ENCODE results near the gene JAG1. TPM values are rescaled to one million over a fixed set of nuclear protein-coding genes. Genes with fewer than 3 reads are reported as not detected.

The JAG1 gene
- total and polyA plus RNA-seq, 2 donors from 2014 or later: 18.0 to 132 TPM

DNA sequence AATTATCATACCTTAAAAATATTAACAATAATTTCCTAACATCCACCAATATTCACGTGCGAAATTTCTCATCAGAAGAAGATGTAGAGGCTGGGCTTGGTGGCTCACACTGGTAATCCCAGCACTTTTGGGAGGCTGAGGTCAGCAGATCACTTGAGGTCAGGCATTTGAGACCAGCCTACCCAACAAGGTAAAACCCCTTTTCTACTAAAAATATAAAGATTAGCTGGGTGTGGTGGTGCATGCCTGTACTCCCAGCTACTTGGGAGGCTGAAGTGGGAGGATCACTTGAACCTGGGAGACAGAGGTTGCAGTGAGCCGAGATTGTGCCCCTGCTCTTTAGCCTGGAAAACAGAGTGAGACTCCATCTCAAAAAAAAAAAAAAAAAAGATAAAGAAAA is 36.1 kb upstream of the JAG1 start:
- no peaks in the 10 kb centered on the region for H3K9me3 ChIP-seq (ENCODE audit: control insufficient read depth in 2 of 3, insufficient read depth in 1 of 3, low read length in 3 of 3)
- no peaks in the 10 kb centered on the region for H3K27me3 ChIP-seq (ENCODE audit: control insufficient read depth, insufficient read depth, low read length)
- intact Hi-C loops (cut with DNase I): no loop called here
- H3K4me1 ChIP-seq (ENCODE audit: control insufficient read depth in 2 of 3, insufficient read depth in 2 of 3, low read depth in 1 of 3, low read length in 3 of 3): peaks cover 9 to 14% (median 13%) of the 10 kb centered on the region in 3 donors
- TF ChIP-seq, protein P1, sequence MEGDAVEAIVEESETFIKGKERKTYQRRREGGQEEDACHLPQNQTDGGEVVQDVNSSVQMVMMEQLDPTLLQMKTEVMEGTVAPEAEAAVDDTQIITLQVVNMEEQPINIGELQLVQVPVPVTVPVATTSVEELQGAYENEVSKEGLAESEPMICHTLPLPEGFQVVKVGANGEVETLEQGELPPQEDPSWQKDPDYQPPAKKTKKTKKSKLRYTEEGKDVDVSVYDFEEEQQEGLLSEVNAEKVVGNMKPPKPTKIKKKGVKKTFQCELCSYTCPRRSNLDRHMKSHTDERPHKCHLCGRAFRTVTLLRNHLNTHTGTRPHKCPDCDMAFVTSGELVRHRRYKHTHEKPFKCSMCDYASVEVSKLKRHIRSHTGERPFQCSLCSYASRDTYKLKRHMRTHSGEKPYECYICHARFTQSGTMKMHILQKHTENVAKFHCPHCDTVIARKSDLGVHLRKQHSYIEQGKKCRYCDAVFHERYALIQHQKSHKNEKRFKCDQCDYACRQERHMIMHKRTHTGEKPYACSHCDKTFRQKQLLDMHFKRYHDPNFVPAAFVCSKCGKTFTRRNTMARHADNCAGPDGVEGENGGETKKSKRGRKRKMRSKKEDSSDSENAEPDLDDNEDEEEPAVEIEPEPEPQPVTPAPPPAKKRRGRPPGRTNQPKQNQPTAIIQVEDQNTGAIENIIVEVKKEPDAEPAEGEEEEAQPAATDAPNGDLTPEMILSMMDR (IDR thresholded peaks at IDR 0.05; ENCODE audit: borderline replicate concordance, extremely low read depth, insufficient read depth): no peak
- H3K9ac ChIP-seq (ENCODE audit: low read length in 3 of 3): no peak overlapping the region
- peaks cover 0 to 2% (median 0%) of the 10 kb centered on the region in 3 donors for H3K36me3 ChIP-seq (ENCODE audit: control insufficient read depth in 2 of 3, insufficient read depth in 3 of 3, low read length in 3 of 3)
- FAIRE-seq (no peak), DNase-seq (no peak)
- no peak overlapping the region for H3K27ac ChIP-seq (ENCODE audit: low read depth in 2 of 2, low read length in 2 of 2)
- no peak overlapping the region for H3K4me3 ChIP-seq (ENCODE audit: low read length in 3 of 3)

DNA sequence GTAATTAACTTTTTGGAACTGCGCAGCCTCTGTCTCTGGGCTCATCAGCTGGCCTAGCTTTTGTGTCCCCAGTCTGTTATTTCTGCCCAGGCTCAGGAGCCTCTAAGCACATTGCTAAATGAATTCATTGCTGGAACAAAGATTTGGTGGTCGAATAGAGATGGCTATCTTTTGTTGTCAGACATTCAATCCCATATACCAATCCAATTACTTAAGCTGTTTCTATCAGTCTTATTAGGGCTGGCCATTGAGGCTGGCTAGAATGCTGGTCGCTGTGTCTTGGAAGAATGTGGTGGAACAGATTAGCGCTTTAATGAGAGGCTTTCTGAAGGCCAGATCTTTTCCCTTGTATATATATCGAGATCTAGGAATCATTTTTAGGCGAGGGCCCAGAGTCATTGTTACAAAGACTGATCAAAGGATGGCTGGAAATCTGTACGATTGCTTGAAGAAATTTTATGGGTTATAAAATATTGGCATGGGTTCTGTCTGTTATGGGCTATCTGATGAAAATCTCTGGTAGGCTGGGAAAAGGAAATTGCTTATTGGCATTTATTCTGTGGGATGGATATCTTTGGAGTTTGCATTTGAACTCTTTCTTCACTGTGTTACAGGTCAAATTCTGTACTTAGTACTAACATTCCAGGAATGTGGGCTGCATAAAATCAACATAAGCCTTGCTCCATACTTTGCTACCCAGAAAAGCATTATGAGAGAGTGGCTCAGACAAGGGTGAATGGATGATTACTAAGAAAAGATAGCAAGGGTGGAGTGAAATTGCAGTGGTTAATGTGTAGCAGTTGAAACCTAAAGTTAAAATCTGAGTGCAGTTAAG is 34.8 kb upstream of the JAG1 start:
- Histone ChIP-seq H3K9me3 (ENCODE audit: control insufficient read depth in 2 of 3, insufficient read depth in 1 of 3, low read length in 3 of 3) (no peaks in the 10 kb centered on the region), H3K4me1 (ENCODE audit: control insufficient read depth in 2 of 3, insufficient read depth in 2 of 3, low read depth in 1 of 3, low read length in 3 of 3) (peaks cover 9 to 13% (median 13%) of the 10 kb centered on the region in 3 donors), H3K9ac (ENCODE audit: low read length in 3 of 3) (no peak overlapping the region), H3K36me3 (ENCODE audit: control insufficient read depth in 2 of 3, insufficient read depth in 3 of 3, low read length in 3 of 3) (peaks cover 0 to 2% (median 0%) of the 10 kb centered on the region in 3 donors), H3K27me3 (ENCODE audit: control insufficient read depth, insufficient read depth, low read length) (no peaks in the 10 kb centered on the region), H3K27ac (ENCODE audit: low read depth in 2 of 2, low read length in 2 of 2) (peak overlapping the region; percentile 45 to 82), H3K4me3 (ENCODE audit: low read length in 3 of 3) (no peak overlapping the region)
- DNase-seq: peak in 2 of 5 donors; percentile 56 to 60
- TF ChIP-seq, protein P1 (IDR thresholded peaks at IDR 0.05; ENCODE audit: borderline replicate concordance, extremely low read depth, insufficient read depth): no peak
- peak; percentile 13 for FAIRE-seq
- intact Hi-C loops (cut with DNase I): no loop called here

DNA sequence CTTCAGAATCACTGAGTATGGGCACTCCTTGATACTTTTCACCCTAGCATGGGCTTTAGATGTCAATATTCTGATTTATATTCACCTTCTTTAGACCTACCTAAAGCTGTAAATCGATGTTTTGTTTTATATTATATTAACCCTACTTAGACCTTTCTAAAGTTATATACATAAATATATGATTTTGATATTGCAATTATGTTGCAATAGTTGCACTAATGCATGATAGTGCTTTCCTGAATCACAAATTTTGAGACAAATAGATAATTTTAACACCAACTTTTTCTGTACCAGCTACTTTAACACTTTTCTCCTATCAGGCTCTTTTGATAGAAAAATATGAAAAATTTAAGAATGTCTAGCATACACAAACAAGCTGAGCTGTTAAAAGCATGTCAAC is 34.0 kb upstream of the JAG1 start:
- Histone ChIP-seq H3K9me3 (ENCODE audit: control insufficient read depth in 2 of 3, insufficient read depth in 1 of 3, low read length in 3 of 3) (no peaks in the 10 kb centered on the region), H3K27ac (ENCODE audit: low read depth in 2 of 2, low read length in 2 of 2) (peak overlapping the region in 1 of 2 donors; percentile 45), H3K4me1 (ENCODE audit: control insufficient read depth in 2 of 3, insufficient read depth in 2 of 3, low read depth in 1 of 3, low read length in 3 of 3) (peaks cover 9 to 13% (median 10%) of the 10 kb centered on the region in 3 donors), H3K4me3 (ENCODE audit: low read length in 3 of 3) (no peak overlapping the region), H3K9ac (ENCODE audit: low read length in 3 of 3) (no peak overlapping the region), H3K27me3 (ENCODE audit: control insufficient read depth, insufficient read depth, low read length) (no peaks in the 10 kb centered on the region), H3K36me3 (ENCODE audit: control insufficient read depth in 2 of 3, insufficient read depth in 3 of 3, low read length in 3 of 3) (peaks cover 0 to 2% (median 0%) of the 10 kb centered on the region in 3 donors)
- intact Hi-C loops (cut with DNase I): no loop called here
- no peak for DNase-seq
- FAIRE-seq: no peak
- TF ChIP-seq, protein P1 (IDR thresholded peaks at IDR 0.05; ENCODE audit: borderline replicate concordance, extremely low read depth, insufficient read depth): no peak
